Measurements from ENCODE around the gene DIAPH1.

DNA sequence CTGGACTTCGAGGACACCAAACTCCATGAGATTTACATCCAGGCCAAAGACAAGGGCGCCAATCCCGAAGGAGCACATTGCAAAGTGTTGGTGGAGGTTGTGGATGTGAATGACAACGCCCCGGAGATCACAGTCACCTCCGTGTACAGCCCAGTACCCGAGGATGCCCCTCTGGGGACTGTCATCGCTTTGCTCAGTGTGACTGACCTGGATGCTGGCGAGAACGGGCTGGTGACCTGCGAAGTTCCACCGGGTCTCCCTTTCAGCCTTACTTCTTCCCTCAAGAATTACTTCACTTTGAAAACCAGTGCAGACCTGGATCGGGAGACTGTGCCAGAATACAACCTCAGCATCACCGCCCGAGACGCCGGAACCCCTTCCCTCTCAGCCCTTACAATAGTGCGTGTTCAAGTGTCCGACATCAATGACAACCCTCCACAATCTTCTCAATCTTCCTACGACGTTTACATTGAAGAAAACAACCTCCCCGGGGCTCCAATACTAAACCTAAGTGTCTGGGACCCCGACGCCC, 141.7 kb downstream of the DIAPH1 start:
- TF ChIP-seq POLR2A (IDR thresholded peaks at IDR 0.05; ENCODE audit: low read length): no peak
- no peak for TF ChIP-seq GATA1 (IDR thresholded peaks at IDR 0.05; ENCODE audit: low read depth, low read length)

Data from erythroblast (primary cell).